Fibroblast of mammary gland (primary cell): ENCODE results near the gene DAO.
"Not testable (repeated sequence)": the region's sequence is repeated elsewhere in the genome, so short reads cannot be mapped to it uniquely, and the experiment has no call there.

Experiments used
- DNase-seq: peaks from one replicate; pipeline ENCODE4 v3.0.0-alpha.2; 2010; ENCODE audit warnings: low read depth
- H3K4me3 ChIP-seq: 2 replicates; pipeline ENCODE4 v1.5.1; 2011; ENCODE audit warnings: low read depth, mild to moderate bottlenecking, low read length, moderate library complexity; ENCODE audit not compliant: control insufficient read depth
- CTCF ChIP-seq: conservative IDR thresholded peaks from 2 replicates; pipeline ENCODE4 v1.5.1; 2011; ENCODE audit warnings: low read depth, low read length, inconsistent platforms; ENCODE audit not compliant: control insufficient read depth, insufficient read depth

Gene DAO

DNA sequence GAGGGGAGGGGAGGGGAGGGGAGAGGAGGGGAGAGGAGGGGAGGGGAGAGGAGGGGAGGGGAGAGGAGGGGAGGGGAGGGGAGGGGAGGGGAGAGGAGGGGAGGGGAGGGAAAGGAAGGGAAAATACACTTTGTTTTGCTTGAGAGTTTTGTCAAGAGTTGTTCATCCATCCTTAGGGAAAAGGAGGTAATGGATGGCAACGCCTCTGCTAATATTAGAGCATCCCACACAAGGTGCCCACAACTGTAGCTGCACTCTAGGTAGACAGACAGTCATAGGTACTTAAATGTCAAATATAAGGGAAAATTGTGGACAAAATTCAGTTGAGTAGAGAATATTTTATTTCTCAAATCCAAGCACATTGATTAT, 20.0 kb upstream of the DAO start:
- TF ChIP-seq CTCF: no peak

DNA sequence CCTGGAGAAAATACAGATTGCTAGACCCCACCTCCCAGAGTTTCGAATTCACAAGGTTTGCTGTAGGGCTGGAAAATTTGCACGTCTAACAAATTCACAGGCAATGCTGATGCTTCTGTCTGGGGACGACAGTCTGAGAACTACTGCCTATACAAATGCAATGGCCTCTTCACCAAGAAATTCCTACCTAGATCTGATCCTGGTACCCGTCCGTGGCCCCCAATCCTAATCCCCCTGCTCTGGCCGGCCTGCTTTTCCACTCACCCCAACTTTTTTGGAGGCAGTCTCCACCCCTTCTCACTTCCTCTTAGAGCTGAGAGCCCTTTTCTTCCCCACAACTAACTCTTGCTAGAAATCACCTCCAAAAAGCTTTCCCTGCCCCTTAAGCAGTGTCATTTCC, 19.4 kb upstream of the DAO start:
- TF ChIP-seq CTCF: no peak
- no peak for DNase-seq
- no peak overlapping the region for H3K4me3 ChIP-seq

More for the DNA sequence above, 20.0 kb upstream of the DAO start:
- no peak overlapping the region for H3K4me3 ChIP-seq
- no peak for DNase-seq

DNA sequence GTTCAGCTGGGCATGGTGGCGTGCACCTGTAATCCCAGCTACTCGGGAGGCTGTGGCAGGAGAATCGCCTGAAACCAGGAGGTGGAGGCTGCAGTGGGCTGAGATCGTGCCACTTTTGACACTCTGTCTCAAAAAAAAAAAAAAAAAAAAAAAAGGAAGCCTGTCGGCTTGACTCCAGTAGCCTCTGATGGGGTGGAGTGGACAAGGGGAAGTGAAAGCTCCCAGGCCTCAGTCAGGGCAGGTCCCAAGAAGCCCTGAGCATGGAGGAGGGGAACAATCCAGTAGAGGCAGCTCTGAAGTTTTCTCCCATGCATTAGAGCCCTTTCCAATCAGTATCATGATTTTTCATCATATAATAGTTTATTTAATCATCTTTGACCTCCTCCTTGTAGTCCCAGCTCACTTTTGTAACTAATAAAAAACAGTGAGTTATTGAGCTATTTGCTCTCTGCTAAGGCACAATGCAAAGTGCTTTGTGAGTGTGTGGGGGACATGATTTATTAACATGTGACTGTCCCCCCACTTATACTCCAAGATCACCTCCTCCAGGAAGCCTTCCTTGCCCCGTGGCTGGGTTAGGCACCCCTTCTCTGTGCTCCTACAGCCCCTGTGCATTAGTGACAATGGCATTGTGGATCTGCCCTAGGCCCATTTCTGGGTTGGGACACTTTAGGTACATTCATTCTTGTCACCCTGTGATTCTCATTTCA, 17.9 kb upstream of the DAO start:
- TF ChIP-seq CTCF: no peak
- no peak overlapping the region for H3K4me3 ChIP-seq
- no peak for DNase-seq

- no peak overlapping the region for H3K4me3 ChIP-seq
- DNase-seq: no peak
- TF ChIP-seq CTCF: no peak
These were observed 17.3 kb upstream of the DAO start for GRCh38 chr12:108862588-108862959.

GRCh38 chr12:108865169-108865568, 14.7 kb upstream of the DAO start:
- no peak overlapping the region for H3K4me3 ChIP-seq
- no peak for TF ChIP-seq CTCF
- DNase-seq: no peak

DNA sequence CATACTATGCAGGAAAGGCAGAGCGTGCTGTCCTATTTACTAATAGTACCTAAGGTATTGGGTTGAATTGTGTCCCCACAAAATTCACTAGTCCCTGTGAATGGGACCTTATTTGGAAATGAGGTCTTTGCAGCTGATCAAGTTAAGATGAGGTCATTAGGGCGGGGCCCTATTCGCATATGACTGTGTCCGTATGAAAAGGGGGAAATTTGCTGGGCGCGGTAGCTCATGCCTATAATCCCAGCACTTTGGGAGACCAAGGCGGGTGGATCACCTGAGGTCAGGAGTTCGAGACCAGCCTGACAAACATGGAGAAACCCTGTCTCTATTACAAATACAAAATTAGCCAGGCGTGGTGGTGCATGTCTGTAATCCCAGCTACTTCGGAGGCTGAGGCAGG, 13.8 kb upstream of the DAO start:
- not testable (repeated sequence) for H3K4me3 ChIP-seq

DNA sequence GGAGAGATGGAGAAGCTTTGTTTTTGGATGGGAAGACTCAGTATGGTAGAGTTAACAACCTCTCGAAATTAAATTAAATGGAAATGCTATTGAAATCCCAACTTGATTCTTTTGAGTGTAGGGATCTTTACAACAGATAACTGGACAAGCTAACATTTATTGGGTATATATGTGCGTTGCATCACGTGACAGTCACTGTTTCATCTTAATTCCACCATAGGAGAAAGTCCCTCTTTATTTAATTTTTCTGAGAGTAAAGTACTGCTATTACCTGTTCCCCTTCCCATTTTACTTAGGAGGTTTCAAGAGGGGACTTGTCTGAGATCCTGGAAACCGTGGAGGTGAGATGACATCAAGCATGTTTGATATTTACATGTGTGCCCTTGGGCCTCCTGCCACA, 11.1 kb upstream of the DAO start:
- TF ChIP-seq CTCF: no peak
- DNase-seq: no peak
- H3K4me3 ChIP-seq: no peak overlapping the region

More for the DNA sequence above, 13.8 kb upstream of the DAO start:
- not testable (repeated sequence) for DNase-seq
